Measurements from ENCODE around the gene XAB2. TPM values are rescaled to one million over a fixed set of nuclear protein-coding genes. Genes with fewer than 3 reads are reported as not detected.
A peak's percentile ranks its signal among the peaks of the same experiment; 100 is the strongest.

XAB2 gene
- polyA plus RNA-seq, 1 experiment = 39.8 TPM

- no peak for DNase-seq (ENCODE audit: low read depth)
- Histone ChIP-seq H3K36me3 (ENCODE audit: control insufficient read depth, insufficient read depth, low read length) (peaks cover 1% of the 10 kb centered on the region; the same call in 1 of the 2 replicates), H3K27me3 (ENCODE audit: control insufficient read depth, insufficient read depth, low read length) (no peaks in the 10 kb centered on the region), H3K4me3 (ENCODE audit: low read depth, low read length) (no peak overlapping the region)
- ChIA-PET CTCF (interaction anchor here (1.1 to 3.5 kb wide), 3 partner anchors 10 to 338 kb away, joined by 3 to 18 read pairs (median 4); partner anchors contain the start of gene TRAPPC5), POLR2A (no interaction called here)
- no peak for TF ChIP-seq CTCF (IDR thresholded peaks at IDR 0.05; ENCODE audit: insufficient read depth, low read depth, low read length)
Observed at GRCh38 chr19:7632340-7633203, 3.2 kb upstream of the XAB2 start.

GRCh38 chr19:7631577-7631976 lies 2.2 kb upstream of the XAB2 start:
- POLR2A ChIA-PET = no interaction called here
- no peak for TF ChIP-seq CTCF (IDR thresholded peaks at IDR 0.05; ENCODE audit: insufficient read depth, low read depth, low read length)
- Histone ChIP-seq H3K4me3 (ENCODE audit: low read depth, low read length) (no peak overlapping the region), H3K27me3 (ENCODE audit: control insufficient read depth, insufficient read depth, low read length) (no peaks in the 10 kb centered on the region), H3K36me3 (ENCODE audit: control insufficient read depth, insufficient read depth, low read length) (peaks cover 1% of the 10 kb centered on the region; the same call in 1 of the 2 replicates)
- CTCF ChIA-PET = interaction anchor here (1.1 kb wide), 1 partner anchor 339 kb away, joined by 3 read pairs; no protein-coding TSS in a partner anchor
- no peak for DNase-seq (ENCODE audit: low read depth)

- ChIA-PET CTCF (interaction anchor here (1.9 kb wide), 1 partner anchor 171 kb away, joined by 6 read pairs; no protein-coding TSS in a partner anchor), POLR2A (interaction anchor here (0.5 kb wide), 1 partner anchor 407 kb away, joined by 3 read pairs; no protein-coding TSS in a partner anchor)
Observed at GRCh38 chr19:7628589-7629311, 595 bp downstream of the XAB2 start.

GRCh38 chr19:7627166-7627565 lies 2.2 kb downstream of the XAB2 start:
- Histone ChIP-seq H3K4me3 (ENCODE audit: low read depth, low read length) (no peak overlapping the region), H3K27me3 (ENCODE audit: control insufficient read depth, insufficient read depth, low read length) (no peaks in the 10 kb centered on the region), H3K36me3 (ENCODE audit: control insufficient read depth, insufficient read depth, low read length) (peaks cover 12% of the 10 kb centered on the region)
- no peak for DNase-seq (ENCODE audit: low read depth)
- POLR2A ChIA-PET = no interaction called here
- CTCF ChIA-PET = interaction anchor here (1.0 to 1.7 kb wide), 3 partner anchors 25 to 173 kb away, joined by 3 to 4 read pairs (median 4); partner anchors contain the start of gene TRAPPC5
- no peak for TF ChIP-seq CTCF (IDR thresholded peaks at IDR 0.05; ENCODE audit: insufficient read depth, low read depth, low read length)

More at GRCh38 chr19:7628589-7629311, 595 bp downstream of the XAB2 start:
- Histone ChIP-seq H3K27me3 (ENCODE audit: control insufficient read depth, insufficient read depth, low read length) (no peaks in the 10 kb centered on the region), H3K36me3 (ENCODE audit: control insufficient read depth, insufficient read depth, low read length) (peaks cover 10% of the 10 kb centered on the region), H3K4me3 (ENCODE audit: low read depth, low read length) (peak overlapping the region; percentile 73)
- no peak for TF ChIP-seq CTCF (IDR thresholded peaks at IDR 0.05; ENCODE audit: insufficient read depth, low read depth, low read length)
- DNase-seq (ENCODE audit: low read depth) = no peak
